Parathyroid adenoma (tissue), 2 donors: ENCODE measurements around the gene ALKBH1.

Source experiments
- H2AFZ ChIP-seq: fragments of 300-600 bp; sonication (generic); one replicate; pipeline ENCODE4 v1.7.0; 2017; ENCODE audit warnings: antibody characterized with exemption, mild to moderate bottlenecking
- H3K27ac ChIP-seq: fragments of 300-600 bp; sonication (generic); one replicate; pipeline ENCODE4 v1.7.0; 2017
- H3K27me3 ChIP-seq: fragments of 300-600 bp; sonication (generic); one replicate; pipeline ENCODE4 v1.7.0; 2017; ENCODE audit warnings: low read length; ENCODE audit not compliant: control insufficient read depth, insufficient read depth
- H3K36me3 ChIP-seq: fragments of 300-600 bp; sonication (generic); one replicate; pipeline ENCODE4 v1.7.0; 2017; ENCODE audit warnings: low read length; ENCODE audit not compliant: control insufficient read depth, insufficient read depth
- H3K4me1 ChIP-seq: fragments of 300-600 bp; sonication (generic); one replicate; pipeline ENCODE4 v1.7.0; 2017; ENCODE audit warnings: control low read depth
- H3K4me2 ChIP-seq: fragments of 300-600 bp; sonication (generic); one replicate; pipeline ENCODE4 v1.7.0; 2017; ENCODE audit warnings: low read length
- H3K4me3 ChIP-seq: fragments of 300-600 bp; sonication (generic); one replicate; pipeline ENCODE4 v1.7.0; 2017; ENCODE audit warnings: low read depth, low read length
- H3K79me2 ChIP-seq: fragments of 300-600 bp; sonication (generic); one replicate; pipeline ENCODE4 v1.7.0; 2017; ENCODE audit warnings: control low read depth
- H3K9ac ChIP-seq: fragments of 300-600 bp; sonication (generic); one replicate; pipeline ENCODE4 v1.7.0; 2017; ENCODE audit warnings: mild to moderate bottlenecking
- H3K9me3 ChIP-seq: fragments of 300-600 bp; sonication (generic); one replicate; pipeline ENCODE4 v1.7.0; 2017; ENCODE audit warnings: low read length; ENCODE audit not compliant: control insufficient read depth
- CTCF ChIP-seq: fragments of 300-600 bp; sonication (generic); IDR thresholded peaks from one replicate; pipeline ENCODE4 v1.7.0; 2017; ENCODE audit warnings: antibody characterized with exemption, mild to moderate bottlenecking
- donor health status: primary hyperparathyroidism.

The ALKBH1 gene

GRCh38 chr14:77741438-77741837 is 33.6 kb upstream of the ALKBH1 start:
- H3K9ac ChIP-seq, result no peak overlapping the region
- H3K4me2 ChIP-seq, result no peak overlapping the region
- H3K9me3 ChIP-seq, result no peaks in the 10 kb centered on the region
- peaks cover 3% of the 10 kb centered on the region for H3K36me3 ChIP-seq
- H3K4me1 ChIP-seq, result no peaks in the 10 kb centered on the region
- no peak overlapping the region for H2AFZ ChIP-seq
- no peak for TF ChIP-seq CTCF
- no peaks in the 10 kb centered on the region for H3K27me3 ChIP-seq
- H3K79me2 ChIP-seq, result peaks cover 20% of the 10 kb centered on the region
- H3K27ac ChIP-seq, result no peak overlapping the region
- H3K4me3 ChIP-seq, result no peak overlapping the region

- Histone ChIP-seq H3K27ac (no peak overlapping the region), H3K79me2 (peaks cover 18% of the 10 kb centered on the region), H2AFZ (no peak overlapping the region), H3K4me2 (no peak overlapping the region), H3K36me3 (peaks cover 3% of the 10 kb centered on the region), H3K9ac (no peak overlapping the region), H3K27me3 (no peaks in the 10 kb centered on the region), H3K4me3 (no peak overlapping the region), H3K4me1 (no peaks in the 10 kb centered on the region), H3K9me3 (no peaks in the 10 kb centered on the region)
- no peak for TF ChIP-seq CTCF
Measured at GRCh38 chr14:77738559-77739250, 30.9 kb upstream of the ALKBH1 start.

GRCh38 chr14:77730976-77731497 is 23.2 kb upstream of the ALKBH1 start:
- Histone ChIP-seq H2AFZ (no peak overlapping the region), H3K4me2 (no peak overlapping the region), H3K9me3 (no peaks in the 10 kb centered on the region), H3K9ac (no peak overlapping the region), H3K4me3 (no peak overlapping the region), H3K4me1 (no peaks in the 10 kb centered on the region), H3K36me3 (no peaks in the 10 kb centered on the region), H3K79me2 (peaks cover 6% of the 10 kb centered on the region), H3K27ac (no peak overlapping the region), H3K27me3 (no peaks in the 10 kb centered on the region)
- no peak for TF ChIP-seq CTCF

- peaks cover 4% of the 10 kb centered on the region for H3K79me2 ChIP-seq
- no peaks in the 10 kb centered on the region for H3K4me1 ChIP-seq
- no peak overlapping the region for H3K4me2 ChIP-seq
- no peak overlapping the region for H2AFZ ChIP-seq
- no peak overlapping the region for H3K27ac ChIP-seq
- no peak overlapping the region for H3K4me3 ChIP-seq
- H3K9ac ChIP-seq, result no peak overlapping the region
- TF ChIP-seq CTCF, result no peak
- H3K9me3 ChIP-seq, result no peaks in the 10 kb centered on the region
- H3K27me3 ChIP-seq, result no peaks in the 10 kb centered on the region
- no peaks in the 10 kb centered on the region for H3K36me3 ChIP-seq
Measured at GRCh38 chr14:77722301-77722700, 14.5 kb upstream of the ALKBH1 start.

GRCh38 chr14:77721437-77721836 is 13.6 kb upstream of the ALKBH1 start:
- Histone ChIP-seq H3K4me2 (no peak overlapping the region), H3K27ac (no peak overlapping the region), H3K4me1 (no peaks in the 10 kb centered on the region), H3K36me3 (no peaks in the 10 kb centered on the region), H3K27me3 (no peaks in the 10 kb centered on the region), H3K9ac (no peak overlapping the region), H2AFZ (no peak overlapping the region), H3K4me3 (no peak overlapping the region), H3K79me2 (peaks cover 4% of the 10 kb centered on the region), H3K9me3 (no peaks in the 10 kb centered on the region)
- TF ChIP-seq CTCF, result no peak
